HG03442 (cell line): Measurements from ENCODE around the gene ELOVL6.
A peak's percentile ranks its signal among the peaks of the same experiment; 100 is the strongest.
"Not testable (repeated sequence)": the region's sequence is repeated elsewhere in the genome, so short reads cannot be mapped to it uniquely, and the experiment has no call there.

Experiments
- ATAC-seq: cut with Tn5 transposase; IDR thresholded peaks from one replicate; pipeline ENCODE4 v1.9.1; 2021; ENCODE audit warnings: mild to moderate bottlenecking, moderate library complexity; ENCODE audit not compliant: unreplicated experiment

The ELOVL6 gene

DNA sequence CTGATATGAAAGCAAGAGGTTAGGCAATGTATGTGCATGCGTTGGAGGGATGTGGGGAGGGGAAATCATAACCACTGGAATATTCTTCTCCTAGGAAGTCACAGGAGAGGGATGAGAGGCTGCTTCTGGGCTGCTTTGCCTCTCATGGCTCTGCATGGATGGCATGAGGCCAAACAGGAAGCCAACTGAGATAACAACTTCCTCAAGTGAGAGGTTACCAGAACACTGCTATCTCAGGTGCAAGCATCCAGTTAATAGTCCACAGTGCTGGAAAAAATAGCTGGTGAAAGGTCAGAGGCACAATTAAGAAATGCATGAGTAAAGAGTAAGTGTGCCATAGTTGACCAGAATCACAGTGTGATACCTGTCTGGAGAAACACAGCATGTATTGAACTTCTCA, 113.3 kb downstream of the ELOVL6 start:
- peak; percentile 35 for ATAC-seq

DNA sequence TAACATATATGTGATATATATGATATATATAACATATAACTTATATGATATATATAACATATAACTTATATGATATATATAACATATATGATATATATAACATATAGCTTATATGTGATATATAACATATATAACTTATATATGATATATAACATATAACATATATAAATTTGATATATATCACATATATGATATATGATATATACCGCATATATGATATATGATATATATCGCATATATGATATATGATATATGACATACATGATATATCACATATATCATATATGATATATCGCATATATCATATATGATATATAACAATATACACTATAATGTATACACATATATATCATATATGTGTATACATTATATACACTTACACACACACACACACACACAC, 114.3 kb downstream of the ELOVL6 start:
- ATAC-seq, result no peak

DNA sequence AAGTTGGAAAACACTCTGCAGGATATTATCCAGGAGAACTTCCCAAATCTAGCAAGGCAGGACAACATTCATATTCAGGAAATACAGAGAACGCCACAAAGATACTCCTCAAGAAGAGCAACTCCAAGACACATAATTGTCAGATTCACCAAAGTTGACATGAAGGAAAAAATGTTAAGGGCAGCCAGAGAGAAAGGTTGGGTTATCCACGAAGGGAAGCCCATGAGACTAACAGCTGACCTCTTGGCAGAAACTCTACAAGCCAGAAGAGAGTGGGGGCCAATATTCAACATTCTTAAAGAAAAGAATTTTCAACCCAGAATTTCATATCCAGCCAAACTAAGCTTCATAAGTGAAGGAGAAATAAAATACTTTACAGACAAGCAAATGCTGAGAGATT, 120.3 kb downstream of the ELOVL6 start:
- ATAC-seq, result not testable (repeated sequence)

DNA sequence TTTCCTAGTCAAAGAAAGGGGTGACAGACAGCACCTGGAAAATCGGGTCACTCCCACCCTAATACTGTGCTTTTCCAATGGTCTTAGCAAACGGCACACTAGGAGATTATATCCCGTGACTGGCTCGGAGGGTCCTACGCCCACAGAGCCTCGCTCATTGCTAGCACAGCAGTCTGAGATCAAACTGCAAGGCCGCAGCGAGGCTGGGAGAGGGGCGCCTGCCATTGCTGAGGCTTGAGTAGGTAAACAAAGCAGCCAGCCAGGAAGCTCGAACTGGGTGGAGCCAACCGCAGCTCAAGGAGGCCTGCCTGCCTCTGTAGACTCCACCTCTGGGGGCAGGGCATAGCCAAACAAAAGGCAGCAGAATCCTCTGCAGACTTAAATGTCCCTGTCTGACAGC, 121.6 kb downstream of the ELOVL6 start:
- ATAC-seq, result not testable (repeated sequence)

DNA sequence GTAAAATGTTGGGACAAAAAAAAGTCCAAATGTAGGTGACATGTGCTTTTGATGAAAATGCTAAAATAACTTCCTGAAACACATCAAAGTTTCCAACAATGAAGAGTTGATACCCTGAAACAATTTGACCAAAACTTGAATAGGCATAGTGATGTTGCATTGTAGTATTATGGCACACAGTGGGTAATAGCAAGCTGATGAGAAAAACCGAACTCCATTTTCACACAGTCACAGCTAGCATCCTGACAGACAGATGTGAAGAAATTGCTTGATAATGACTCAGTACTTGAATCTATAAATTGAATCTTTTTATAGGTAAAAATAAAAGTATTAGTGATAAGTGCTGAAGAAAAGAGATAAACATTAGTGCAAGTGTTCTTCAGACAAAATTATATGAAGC, 122.5 kb downstream of the ELOVL6 start:
- no peak for ATAC-seq

DNA sequence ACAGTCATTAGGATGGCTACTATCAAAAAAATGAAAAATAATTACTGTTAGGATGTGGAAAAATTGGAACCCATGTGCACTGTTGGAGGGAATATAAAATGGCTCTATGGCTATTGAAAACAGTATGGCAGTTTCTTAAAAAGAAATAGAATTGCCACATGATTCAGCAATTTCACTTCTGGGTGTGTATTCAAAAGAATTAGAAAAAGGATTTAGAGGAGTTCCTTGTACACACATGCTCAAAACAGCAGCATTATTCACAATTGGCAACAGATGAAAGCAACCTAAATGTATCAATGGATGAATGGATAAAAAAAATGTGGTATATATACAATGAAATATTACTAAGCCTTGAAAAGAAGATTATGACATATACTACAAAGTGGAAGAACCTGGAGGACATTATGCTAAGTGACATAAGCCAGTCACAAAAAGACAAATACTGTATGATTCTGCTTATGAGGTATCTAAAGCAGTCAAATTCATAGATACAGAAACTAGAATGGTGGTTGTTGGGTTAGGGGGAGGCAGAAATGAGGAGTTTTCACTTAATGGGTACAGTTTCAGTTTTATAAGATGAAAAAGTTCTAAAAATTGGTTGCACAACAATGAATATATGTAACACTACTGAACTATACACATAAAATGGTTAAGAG, 123.2 kb downstream of the ELOVL6 start:
- no peak for ATAC-seq

DNA sequence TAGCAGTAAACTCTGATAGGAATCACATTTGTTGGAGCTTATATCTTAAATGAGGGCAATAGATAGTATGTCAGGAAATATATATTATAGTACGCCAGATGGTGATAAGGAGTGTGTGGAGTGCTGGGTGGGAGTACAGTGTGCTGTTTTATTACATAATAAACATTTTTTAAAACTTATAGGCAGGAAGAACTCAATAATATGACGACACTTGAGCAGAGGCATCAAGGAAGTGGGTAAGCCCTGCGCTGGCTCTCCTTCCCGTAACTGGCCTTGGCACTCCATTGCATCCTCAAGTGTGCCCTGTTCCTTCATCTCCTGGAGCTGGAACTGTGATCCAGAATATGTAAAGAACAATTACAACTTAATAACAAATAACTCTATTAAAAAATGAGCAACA, 123.8 kb downstream of the ELOVL6 start:
- no peak for ATAC-seq

DNA sequence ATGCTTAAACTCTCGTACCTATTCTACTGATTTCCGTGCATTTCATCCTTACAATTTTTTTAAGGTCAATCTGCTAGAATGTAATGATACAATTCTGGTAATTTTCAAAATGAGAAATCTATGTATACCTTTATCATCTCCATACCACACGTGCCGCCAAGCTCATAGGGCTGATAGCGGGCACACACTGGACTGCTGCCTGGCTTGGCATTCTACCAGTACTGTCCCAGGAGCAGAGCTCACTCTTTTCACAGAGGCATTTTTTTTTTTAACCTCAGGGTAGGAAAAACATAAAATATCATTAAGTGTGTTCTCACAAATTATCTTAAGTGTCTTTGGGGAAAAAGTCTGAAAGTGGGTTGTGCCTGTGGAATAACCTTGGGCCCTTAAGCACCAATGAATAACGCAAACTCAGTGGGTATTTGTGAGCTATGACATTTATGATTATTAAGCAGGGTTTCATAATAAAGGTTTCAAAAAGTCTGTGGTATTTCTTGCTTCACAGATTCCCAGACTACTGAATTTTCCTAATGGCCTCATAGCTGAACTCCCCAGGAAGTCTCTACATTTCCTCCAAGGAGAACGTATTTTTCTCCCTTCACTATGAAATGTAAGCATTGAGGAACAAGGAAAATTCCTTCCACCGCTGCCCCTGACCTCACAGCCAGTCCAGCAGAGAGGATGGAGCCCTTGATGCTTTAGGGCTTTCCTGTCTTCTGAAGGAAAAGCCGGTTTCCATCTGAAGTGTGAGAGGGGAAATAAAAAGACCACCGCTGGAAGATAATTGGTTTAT, 125.2 kb downstream of the ELOVL6 start:
- no peak for ATAC-seq

DNA sequence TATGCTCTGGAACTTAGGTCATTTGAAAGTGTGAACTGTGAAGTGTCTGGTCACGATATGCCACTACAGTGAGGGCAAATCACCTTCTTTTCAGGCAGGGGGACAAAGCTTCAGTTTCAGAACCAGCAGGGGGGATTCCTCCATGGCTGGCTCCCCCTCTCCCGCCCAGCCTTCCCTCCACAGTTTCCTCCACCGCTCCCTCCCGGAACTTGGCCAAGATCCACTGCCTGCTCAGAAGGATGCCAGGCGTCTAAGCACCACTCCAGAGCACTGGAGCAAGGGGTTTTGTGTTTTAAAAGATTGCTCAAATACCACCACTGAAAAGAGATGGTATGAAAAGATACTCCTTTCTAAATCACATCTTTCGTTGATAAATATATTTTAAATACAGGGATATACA, 126.9 kb downstream of the ELOVL6 start:
- ATAC-seq, result no peak

DNA sequence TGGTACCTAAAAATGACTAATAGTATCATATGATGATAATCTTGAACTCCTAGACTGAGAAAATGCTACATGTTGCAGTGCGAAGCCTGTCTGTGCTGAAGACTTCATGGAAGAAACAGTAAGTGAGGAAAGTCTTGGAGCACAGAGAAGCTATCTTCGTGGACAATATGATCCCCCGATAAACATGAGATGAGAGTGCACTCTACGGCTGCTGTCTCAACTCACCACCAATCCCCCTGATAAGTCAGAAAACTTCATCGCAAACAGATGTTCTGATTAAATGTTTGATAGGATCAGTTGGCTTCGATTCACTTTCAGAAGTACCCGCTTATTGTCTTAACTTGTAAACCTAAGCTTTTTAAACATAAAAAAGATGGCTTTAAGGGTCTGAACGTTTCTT, 130.2 kb downstream of the ELOVL6 start:
- ATAC-seq, result no peak

DNA sequence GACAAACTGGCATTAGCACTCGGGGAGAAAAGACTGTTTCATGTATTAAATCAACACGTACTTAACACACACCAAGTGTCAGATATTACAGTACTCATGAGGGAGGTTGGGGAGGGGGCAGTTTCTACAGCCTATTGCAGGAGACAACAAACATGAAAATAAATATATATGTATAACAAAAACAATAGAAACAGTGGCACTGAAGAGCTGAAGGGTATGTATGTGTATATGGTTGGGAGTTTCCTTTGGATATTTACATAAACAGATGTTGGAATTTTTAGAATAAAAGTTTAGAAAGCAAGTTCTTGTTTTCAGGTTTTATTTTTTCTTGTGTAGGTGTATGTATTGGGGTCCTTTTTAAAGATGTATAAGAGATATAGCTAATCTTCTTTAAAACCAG, 133.5 kb downstream of the ELOVL6 start:
- no peak for ATAC-seq

DNA sequence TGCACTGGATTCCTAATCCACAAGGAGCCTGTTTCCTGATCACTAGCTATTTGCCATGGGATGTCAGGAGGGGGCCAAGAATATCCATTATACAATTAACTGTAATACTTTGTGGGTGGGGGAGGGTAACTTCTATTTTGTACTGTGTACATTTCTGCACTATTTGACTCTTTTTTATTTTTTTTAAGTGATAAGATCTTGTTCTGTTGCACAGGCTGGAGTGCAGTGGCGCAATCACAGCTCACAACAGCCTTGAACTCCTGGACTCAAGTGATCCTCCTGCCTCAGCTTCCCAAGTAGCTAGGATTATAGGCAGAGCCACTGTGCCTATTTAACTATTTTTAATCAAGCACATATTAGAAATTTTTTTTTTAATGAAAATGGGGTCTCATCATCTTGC, 134.1 kb downstream of the ELOVL6 start:
- ATAC-seq, result no peak

DNA sequence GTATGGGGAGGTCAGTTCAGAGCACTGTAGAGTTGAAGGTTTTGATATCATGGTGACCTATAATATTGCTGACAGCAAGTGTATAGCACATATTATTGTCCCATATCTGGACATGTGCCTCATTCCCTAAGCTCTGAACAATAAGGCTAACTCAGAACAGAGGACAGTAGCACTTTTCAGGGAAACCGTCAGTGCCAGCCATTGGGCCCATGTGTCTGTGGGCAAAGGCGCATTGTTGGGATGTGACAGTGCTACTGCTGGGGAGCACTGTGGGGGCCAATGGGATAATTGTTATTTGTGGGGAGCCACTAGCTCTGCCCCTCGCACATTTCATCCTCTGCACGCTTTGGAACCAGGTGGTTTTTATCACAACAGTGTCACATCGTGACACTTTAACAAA, 136.2 kb downstream of the ELOVL6 start:
- no peak for ATAC-seq

DNA sequence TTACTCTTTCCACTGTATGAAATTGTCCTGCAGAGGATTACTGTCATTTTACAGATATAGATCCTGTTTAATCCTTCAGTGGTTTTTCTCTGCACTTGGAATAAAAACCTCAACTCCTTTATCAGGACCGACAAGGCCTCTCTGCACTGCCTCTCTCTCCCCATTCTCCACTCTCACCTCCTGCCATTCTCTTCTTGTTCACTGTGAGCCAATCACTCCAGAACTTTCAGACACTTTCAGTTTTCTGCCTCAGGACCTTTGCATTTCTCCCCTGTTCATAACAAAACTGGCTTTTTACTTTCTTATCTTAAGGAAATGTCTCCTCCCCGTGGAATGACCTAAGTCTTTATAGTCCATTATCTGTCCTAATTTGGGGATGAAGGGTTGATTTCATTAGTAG, 137.3 kb downstream of the ELOVL6 start:
- ATAC-seq, result no peak

DNA sequence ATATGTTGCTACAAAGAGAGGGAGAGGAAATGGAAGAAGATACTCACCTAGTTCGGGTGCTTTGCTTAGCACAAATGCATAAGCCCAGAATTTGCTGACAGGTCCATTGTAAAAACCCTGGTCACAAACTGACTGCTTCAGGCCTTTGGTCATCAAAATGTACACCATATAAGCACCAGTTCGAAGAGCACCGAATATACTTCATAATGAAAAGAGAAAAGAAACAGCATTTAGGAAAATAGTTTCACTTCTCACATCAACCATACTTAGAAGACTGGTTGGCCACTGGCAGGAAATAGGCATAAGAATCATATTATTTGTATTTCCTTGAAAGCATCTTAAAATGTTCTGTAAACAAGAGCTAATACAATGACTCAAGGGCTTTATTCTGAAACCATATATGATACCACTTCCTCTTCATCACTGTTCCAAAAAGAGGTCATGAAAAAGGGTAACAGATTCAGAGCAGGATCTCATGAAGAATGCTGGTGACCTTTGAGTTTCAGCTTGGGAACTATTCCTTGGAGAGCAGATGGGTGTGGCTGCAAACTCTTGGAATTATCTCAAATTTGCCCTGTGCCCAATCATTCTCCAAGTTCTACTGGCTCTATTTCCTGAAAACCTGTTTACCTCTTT, 138.7 kb downstream of the ELOVL6 start:
- peak; percentile 74 for ATAC-seq

DNA sequence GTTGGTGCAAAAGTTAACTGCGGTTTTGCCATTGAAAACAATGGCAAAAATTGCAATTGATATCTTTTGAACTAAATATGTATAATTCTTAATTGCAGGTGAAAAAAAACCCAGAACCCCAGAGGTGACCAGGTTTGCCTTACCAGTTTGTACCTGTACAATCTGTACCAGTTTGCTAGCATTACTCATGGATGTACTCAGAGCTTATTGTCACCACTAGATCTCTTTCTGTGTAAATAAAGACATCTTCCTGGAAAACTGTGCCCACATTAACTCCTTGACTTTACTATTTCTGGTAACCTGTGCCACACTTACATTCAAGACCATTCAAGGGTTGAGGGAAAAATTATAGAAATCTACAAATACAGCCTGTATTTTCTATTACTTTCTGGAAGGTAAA, 139.7 kb downstream of the ELOVL6 start:
- ATAC-seq, result no peak

DNA sequence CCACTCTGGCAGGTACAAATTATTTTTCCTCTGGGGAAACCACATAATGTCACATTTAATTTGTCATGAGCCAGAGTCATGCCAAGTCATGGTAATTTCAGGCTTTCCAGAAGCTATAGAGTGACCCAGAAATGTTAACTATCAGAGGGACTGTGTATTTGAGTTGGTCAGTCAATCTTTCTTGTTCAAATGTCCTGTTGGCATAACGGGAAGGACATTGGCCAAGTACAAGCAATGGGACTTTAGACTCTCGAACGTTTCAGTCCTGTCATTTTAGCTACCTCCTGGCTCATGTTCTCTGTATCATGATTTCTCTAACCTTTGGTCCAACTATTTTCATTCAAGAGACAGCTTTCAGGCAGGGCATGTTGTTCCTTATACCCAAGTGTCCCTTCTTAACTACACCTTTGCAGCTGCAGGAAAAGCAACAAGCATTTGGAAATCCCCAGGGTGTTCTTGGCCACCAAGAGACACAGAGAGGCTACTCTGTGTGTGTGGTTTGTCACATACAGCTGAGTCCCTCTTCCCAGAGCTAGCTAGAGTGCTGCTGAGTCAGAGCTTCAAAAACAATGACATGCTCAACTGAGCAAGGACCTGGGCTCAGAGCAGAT, 143.2 kb downstream of the ELOVL6 start:
- ATAC-seq, result peak; percentile 87

DNA sequence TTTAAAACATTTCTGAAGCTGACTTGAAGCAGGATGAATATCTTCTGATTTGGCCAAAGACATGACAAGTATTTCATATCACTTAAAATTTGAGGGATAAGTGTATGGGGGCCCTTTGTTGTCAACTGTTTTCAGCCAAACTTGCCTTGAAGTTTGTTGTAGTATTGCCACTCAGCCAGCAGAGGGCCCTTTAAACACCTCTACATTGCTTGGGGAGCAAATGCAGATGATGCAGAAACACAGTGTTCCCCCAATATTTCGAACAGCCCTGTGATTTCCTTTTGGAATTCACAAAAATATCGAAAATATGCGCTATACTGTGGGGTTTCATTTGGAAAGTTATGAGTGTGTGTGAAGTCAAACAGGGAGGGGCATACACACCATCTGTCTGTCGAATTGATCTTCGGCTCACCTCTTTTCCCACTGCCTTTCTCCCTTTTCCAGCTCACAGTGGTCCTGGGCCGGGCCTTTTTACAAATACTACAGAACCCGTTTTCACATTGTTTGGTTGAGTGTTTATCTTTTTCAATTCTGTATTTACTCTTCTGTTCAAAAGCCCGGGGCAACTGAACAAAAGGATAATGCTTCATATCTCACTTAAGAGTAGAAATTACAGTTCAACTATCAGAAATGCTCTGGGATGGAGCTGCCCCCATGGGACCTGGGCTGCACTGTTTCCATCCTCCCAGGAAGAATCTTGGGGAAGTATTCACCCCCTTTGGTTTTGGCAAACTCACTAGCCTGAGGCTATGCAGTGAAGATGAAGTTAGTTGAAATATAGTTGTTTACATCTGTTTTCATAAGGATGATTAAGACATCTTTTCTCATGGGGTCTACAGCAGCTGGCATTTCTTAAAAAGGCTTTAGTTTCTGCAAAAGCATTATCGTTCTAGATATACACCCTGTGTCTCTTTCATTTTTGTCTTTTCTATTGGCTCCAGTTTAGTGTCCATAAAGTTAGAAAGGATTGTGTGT, 148.2 kb downstream of the ELOVL6 start:
- ATAC-seq, result peak; percentile 52

DNA sequence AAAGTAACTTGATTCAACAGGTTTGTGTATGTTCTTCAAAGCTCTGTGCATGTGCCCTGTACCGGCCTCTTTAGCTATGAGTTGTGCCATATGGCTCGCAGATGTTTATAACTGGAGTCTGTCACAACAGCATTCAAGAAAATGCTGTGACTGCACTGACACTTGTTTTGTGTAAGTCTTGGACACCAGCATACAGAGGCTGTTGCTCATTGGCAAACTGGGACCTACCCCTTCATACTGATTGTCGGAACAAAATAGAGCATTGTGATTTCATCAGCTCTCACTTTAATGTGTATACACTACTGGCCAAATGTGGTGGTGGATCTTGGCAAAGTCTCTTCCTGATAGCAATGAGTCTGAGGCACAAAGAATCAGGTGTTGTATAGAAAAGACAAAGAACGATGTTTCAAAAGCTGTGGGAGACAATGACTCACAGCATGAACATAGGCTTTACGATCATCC, 151.8 kb downstream of the ELOVL6 start:
- no peak for ATAC-seq
